Measurements from ENCODE around the gene COL23A1. TPM values are rescaled to one million over a fixed set of nuclear protein-coding genes. Genes with fewer than 3 reads are reported as not detected.

The COL23A1 gene
- total and polyA plus RNA-seq, 2 of the 8 experiments (the other 6 are each of a cell fraction or from before 2014, with no cell fraction given): 3.1 to 4.7 TPM

DNA sequence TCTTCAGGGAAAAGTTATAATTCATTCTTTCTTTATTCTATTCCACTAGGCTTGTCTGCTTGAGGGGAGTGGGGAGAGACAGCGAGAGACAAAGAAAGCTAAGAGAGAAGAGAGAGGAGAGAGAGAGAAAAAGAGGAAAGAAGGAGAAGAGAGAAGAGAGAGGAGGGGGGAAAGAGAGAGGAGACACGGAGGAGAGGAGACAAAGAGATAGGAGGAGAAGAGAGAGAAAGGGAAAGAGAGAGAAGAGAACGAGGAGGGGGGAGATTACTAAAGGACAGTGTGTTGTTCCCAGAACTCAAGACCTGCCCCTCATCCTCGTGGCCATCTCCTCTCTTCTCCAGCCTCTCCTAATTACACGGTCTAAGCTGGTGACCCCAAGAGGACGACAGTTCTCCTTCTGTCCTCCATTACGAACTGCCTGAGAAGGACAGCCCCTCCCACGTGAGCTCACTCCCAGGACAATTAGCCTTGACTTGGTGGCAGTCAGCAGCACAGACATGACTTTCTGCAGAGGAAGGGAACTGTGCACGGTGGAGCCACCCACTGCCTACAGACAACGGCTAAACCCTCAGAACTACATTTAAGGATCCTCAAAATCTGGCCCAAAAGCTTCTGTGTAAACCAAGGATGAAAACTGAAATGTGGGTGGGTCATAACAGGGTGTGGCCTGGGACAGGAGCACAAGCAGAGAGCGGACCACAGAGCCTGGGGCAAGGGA lies 99.1 kb downstream of the COL23A1 start:
- no peak overlapping the region for H4K8ac ChIP-seq (ENCODE audit: extremely low read depth, insufficient read depth, low read length)
- H3K23ac ChIP-seq (ENCODE audit: insufficient read length): no peak overlapping the region
- 13 to 85% methylated on average over 1 to 11 of the region's 11 CpGs for WGBS, 2 experiments (ENCODE audit: extremely low coverage in 1 of 2, insufficient coverage in 1 of 2, insufficient read length in 1 of 2, insufficient replicate concordance in 2 of 2, low coverage in 1 of 2, low lambda C conversion rate in 2 of 2, missing lambda C conversion rate in 1 of 2)
- H3K14ac ChIP-seq (ENCODE audit: insufficient read length): no peak overlapping the region
- H3K56ac ChIP-seq (replicated peaks; ENCODE audit: insufficient read length, low read depth, low read length): no peak overlapping the region
- ChIA-PET CTCF (ENCODE audit: partially characterized antibody) (interaction anchor here (1.2 to 2.2 kb wide), 2 partner anchors 27 to 30 kb away, joined by 3 to 7 read pairs; no protein-coding TSS in a partner anchor), POLR2A (ENCODE audit: partially characterized antibody) (interaction anchor here (1.1 kb wide), 1 partner anchor 12 kb away, joined by 3 read pairs; no protein-coding TSS in a partner anchor)
- H3K9me3 ChIP-seq (ENCODE audit: insufficient read depth in 2 of 2, low read depth in 1 of 2, low read length in 1 of 2): peaks cover 0 to 3% of the 10 kb centered on the region in 2 experiments; a peak in 1 of 4 replicates
- H3K27ac ChIP-seq (ENCODE audit: low read depth, low read length): no peak overlapping the region
- no peak overlapping the region for H2BK5ac ChIP-seq (ENCODE audit: low read depth, low read length)
- no peaks in the 10 kb centered on the region for H3K79me2 ChIP-seq (ENCODE audit: control insufficient read depth in 1 of 2, insufficient read depth in 2 of 2, low read length in 2 of 2)
- no peak overlapping the region for H3K4me2 ChIP-seq (ENCODE audit: insufficient read depth in 1 of 2, low read depth in 2 of 2, low read length in 2 of 2)
- no peak overlapping the region for H2BK20ac ChIP-seq (ENCODE audit: low read length)
- no peak overlapping the region for H2AFZ ChIP-seq (ENCODE audit: low read length)
- no peak overlapping the region for H3K18ac ChIP-seq (ENCODE audit: extremely low read depth, low read length)
- no peak overlapping the region for H2AK5ac ChIP-seq (ENCODE audit: low read depth, low read length)
- no peak overlapping the region for H3K4ac ChIP-seq (replicated peaks; ENCODE audit: insufficient read length, low read depth, low read length)
- H3K4me3 ChIP-seq (ENCODE audit: extremely low read depth in 1 of 4, insufficient read depth in 2 of 4, low read depth in 3 of 4, low read length in 4 of 4): no peak overlapping the region
- peaks cover 4 to 11% (median 5%) of the 10 kb centered on the region in 4 experiments for H3K4me1 ChIP-seq (replicated peaks in 1 of 4; ENCODE audit: control insufficient read depth in 3 of 4, insufficient read depth in 4 of 4, low read length in 3 of 4)
- no peaks in the 10 kb centered on the region; a peak in 1 of 7 replicates for H3K27me3 ChIP-seq (replicated peaks in 1 of 4; ENCODE audit: control insufficient read depth in 3 of 4, extremely low read depth in 1 of 4, insufficient read depth in 3 of 4, low read length in 3 of 4)
- H2BK120ac ChIP-seq (replicated peaks; ENCODE audit: low read depth, low read length): no peak overlapping the region
- H3K23me2 ChIP-seq (ENCODE audit: low read depth, low read length): no peaks in the 10 kb centered on the region
- H3K9ac ChIP-seq (replicated peaks in 1 of 4; ENCODE audit: extremely low read depth in 1 of 4, low read depth in 3 of 4, low read length in 3 of 4): no peak overlapping the region
- no peak overlapping the region for H4K5ac ChIP-seq (ENCODE audit: insufficient read length, low read depth, low read length)
- DNase-seq (ENCODE audit: low read depth in 1 of 2, low spot score in 2 of 2) (no peak), FAIRE-seq (no peak)
- H4K91ac ChIP-seq (replicated peaks; ENCODE audit: insufficient read length, low read length): no peak overlapping the region
- no peak overlapping the region for H2BK15ac ChIP-seq (ENCODE audit: low read length)
- H3K36me3 ChIP-seq (ENCODE audit: control insufficient read depth in 2 of 4, insufficient read depth in 4 of 4, low read length in 3 of 4): no peaks in the 10 kb centered on the region
- H2BK12ac ChIP-seq (ENCODE audit: low read depth, low read length): no peak overlapping the region
- H3K79me1 ChIP-seq (ENCODE audit: low read depth, low read length): no peaks in the 10 kb centered on the region
- H4K20me1 ChIP-seq (replicated peaks in 1 of 2; ENCODE audit: control insufficient read depth in 1 of 2, insufficient read depth in 2 of 2, low read length in 2 of 2): no peaks in the 10 kb centered on the region
- TF ChIP-seq, protein P1, sequence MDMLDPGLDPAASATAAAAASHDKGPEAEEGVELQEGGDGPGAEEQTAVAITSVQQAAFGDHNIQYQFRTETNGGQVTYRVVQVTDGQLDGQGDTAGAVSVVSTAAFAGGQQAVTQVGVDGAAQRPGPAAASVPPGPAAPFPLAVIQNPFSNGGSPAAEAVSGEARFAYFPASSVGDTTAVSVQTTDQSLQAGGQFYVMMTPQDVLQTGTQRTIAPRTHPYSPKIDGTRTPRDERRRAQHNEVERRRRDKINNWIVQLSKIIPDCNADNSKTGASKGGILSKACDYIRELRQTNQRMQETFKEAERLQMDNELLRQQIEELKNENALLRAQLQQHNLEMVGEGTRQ (IDR thresholded peaks at IDR 0.05; ENCODE audit: low read length): no peak
- no peak for TF ChIP-seq NANOG (IDR thresholded peaks at IDR 0.05; ENCODE audit: insufficient read depth, low read depth, low read length, poor library complexity, severe bottlenecking)
- TF ChIP-seq RNF2 (IDR thresholded peaks at IDR 0.05; ENCODE audit: borderline replicate concordance, low read depth, low read length, missing control alignments, poor library complexity, severe bottlenecking): no peak
- TF ChIP-seq KDM1A (IDR thresholded peaks at IDR 0.05; ENCODE audit: borderline replicate concordance, low read length): no peak
- TF ChIP-seq, protein P2, sequence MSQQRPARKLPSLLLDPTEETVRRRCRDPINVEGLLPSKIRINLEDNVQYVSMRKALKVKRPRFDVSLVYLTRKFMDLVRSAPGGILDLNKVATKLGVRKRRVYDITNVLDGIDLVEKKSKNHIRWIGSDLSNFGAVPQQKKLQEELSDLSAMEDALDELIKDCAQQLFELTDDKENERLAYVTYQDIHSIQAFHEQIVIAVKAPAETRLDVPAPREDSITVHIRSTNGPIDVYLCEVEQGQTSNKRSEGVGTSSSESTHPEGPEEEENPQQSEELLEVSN (IDR thresholded peaks at IDR 0.05): no peak
- TF ChIP-seq TAF1 (IDR thresholded peaks at IDR 0.05; ENCODE audit: low read depth, low read length): no peak
- TF ChIP-seq GTF2F1 (IDR thresholded peaks at IDR 0.05; ENCODE audit: borderline replicate concordance, low read depth, low read length): no peak
- no peak for TF ChIP-seq SIX5 (IDR thresholded peaks at IDR 0.05; ENCODE audit: low read depth, low read length)
- no peak for TF ChIP-seq RFX5 (IDR thresholded peaks at IDR 0.05; ENCODE audit: borderline replicate concordance, low read depth, low read length)
- TF ChIP-seq POU5F1 (IDR thresholded peaks at IDR 0.05; ENCODE audit: low read depth, low read length): no peak
- TF ChIP-seq SP4 (IDR thresholded peaks at IDR 0.05; ENCODE audit: low read length): no peak

Measured in H1 (cell line).